DMS153 (cell line): Measurements from ENCODE around the gene COL20A1.
"Not testable (repeated sequence)": the region's sequence is repeated elsewhere in the genome, so short reads cannot be mapped to it uniquely, and the experiment has no call there.

ENCODE experiments used
- DNase-seq: peaks from one replicate; lab custom pipeline; 2025; lab: John Stamatoyannopoulos, UW

COL20A1 gene

GRCh38 chr20:63291811-63292210, 1.2 kb upstream of the COL20A1 start:
- DNase-seq: no peak

GRCh38 chr20:63292292-63292701, 689 bp upstream of the COL20A1 start:
- no peak for DNase-seq

GRCh38 chr20:63293456-63293855, 470 bp downstream of the COL20A1 start:
- no peak for DNase-seq

GRCh38 chr20:63293871-63294535, 1.0 kb downstream of the COL20A1 start:
- DNase-seq: no peak

- DNase-seq: no peak
These were observed 1.5 kb downstream of the COL20A1 start for GRCh38 chr20:63294536-63294900.

GRCh38 chr20:63295018-63295417, 2.0 kb downstream of the COL20A1 start:
- DNase-seq: no peak

GRCh38 chr20:63295422-63295821, 2.4 kb downstream of the COL20A1 start:
- DNase-seq: no peak

- DNase-seq: no peak
These were observed 2.9 kb downstream of the COL20A1 start for GRCh38 chr20:63295846-63296245.

- DNase-seq: no peak
These were observed 3.7 kb downstream of the COL20A1 start for GRCh38 chr20:63296531-63297299.

GRCh38 chr20:63297371-63297781, 4.4 kb downstream of the COL20A1 start:
- DNase-seq: no peak

- no peak for DNase-seq
These were observed 5.0 kb downstream of the COL20A1 start for GRCh38 chr20:63297796-63298572.

- DNase-seq: no peak
These were observed 5.8 kb downstream of the COL20A1 start for GRCh38 chr20:63298731-63299312.

GRCh38 chr20:63301671-63302070, 8.7 kb downstream of the COL20A1 start:
- DNase-seq: no peak

GRCh38 chr20:63303095-63303666, 10.2 kb downstream of the COL20A1 start:
- no peak for DNase-seq

GRCh38 chr20:63305393-63305792, 12.4 kb downstream of the COL20A1 start:
- DNase-seq: no peak

GRCh38 chr20:63305933-63306672, 13.1 kb downstream of the COL20A1 start:
- not testable (repeated sequence) for DNase-seq

GRCh38 chr20:63306673-63307537, 13.9 kb downstream of the COL20A1 start:
- no peak for DNase-seq

- DNase-seq: no peak
These were observed 14.7 kb downstream of the COL20A1 start for GRCh38 chr20:63307538-63308217.

GRCh38 chr20:63308218-63308911, 15.4 kb downstream of the COL20A1 start:
- no peak for DNase-seq
